GM21360 (cell line): ENCODE results near the gene FRRS1.
"Not testable (repeated sequence)": the region's sequence is repeated elsewhere in the genome, so short reads cannot be mapped to it uniquely, and the experiment has no call there.

Experiments used
- ATAC-seq: cut with Tn5 transposase; IDR thresholded peaks from one replicate; pipeline ENCODE4 v1.9.1; 2021; ENCODE audit warnings: mild to moderate bottlenecking, moderate library complexity; ENCODE audit not compliant: unreplicated experiment

FRRS1 gene

GRCh38 chr1:99766378-99766800 is at the start of gene FRRS1:
TSS of gene FRRS1 (minus strand) at chr1:99766635. CDS start at chr1:99748768, 17,867 bp downstream.
- ATAC-seq = peak; percentile 92

GRCh38 chr1:99814373-99814900 is 48.0 kb upstream of the FRRS1 start:
- ATAC-seq = no peak

- no peak for ATAC-seq
These were observed 45.3 kb upstream of the FRRS1 start for GRCh38 chr1:99811747-99812146.

- ATAC-seq = no peak
These were observed 44.6 kb upstream of the FRRS1 start for GRCh38 chr1:99811075-99811474.

GRCh38 chr1:99808391-99809115 is 42.1 kb upstream of the FRRS1 start:
- ATAC-seq = peak; percentile 90

GRCh38 chr1:99806882-99807281 is 40.4 kb upstream of the FRRS1 start:
- no peak for ATAC-seq

- ATAC-seq = no peak
These were observed 35.1 kb upstream of the FRRS1 start for GRCh38 chr1:99801584-99801983.

- ATAC-seq = not testable (repeated sequence)
These were observed 27.4 kb upstream of the FRRS1 start for GRCh38 chr1:99793861-99794260.

- no peak for ATAC-seq
These were observed 23.3 kb upstream of the FRRS1 start for GRCh38 chr1:99789715-99790114.

GRCh38 chr1:99788896-99789295 is 22.5 kb upstream of the FRRS1 start:
- no peak for ATAC-seq

GRCh38 chr1:99786751-99787501 is 20.5 kb upstream of the FRRS1 start:
- peak; percentile 55 for ATAC-seq

- ATAC-seq = no peak
These were observed 18.4 kb upstream of the FRRS1 start for GRCh38 chr1:99784809-99785255.

GRCh38 chr1:99784143-99784542 is 17.7 kb upstream of the FRRS1 start:
- ATAC-seq = peak; percentile 45

- no peak for ATAC-seq
These were observed 16.5 kb upstream of the FRRS1 start for GRCh38 chr1:99782920-99783319.

GRCh38 chr1:99782397-99782796 is 16.0 kb upstream of the FRRS1 start:
- ATAC-seq = no peak

- no peak for ATAC-seq
These were observed 15.4 kb upstream of the FRRS1 start for GRCh38 chr1:99781798-99782197.

- no peak for ATAC-seq
These were observed 11.3 kb upstream of the FRRS1 start for GRCh38 chr1:99777752-99778151.

- ATAC-seq = no peak
These were observed 9.7 kb upstream of the FRRS1 start for GRCh38 chr1:99776120-99776519.

GRCh38 chr1:99772809-99773208 is 6.4 kb upstream of the FRRS1 start:
- ATAC-seq = no peak

- no peak for ATAC-seq
These were observed 5.1 kb upstream of the FRRS1 start for GRCh38 chr1:99771513-99771918.

GRCh38 chr1:99768524-99769245 is 2.2 kb upstream of the FRRS1 start:
- no peak for ATAC-seq
